ENCODE measurements around the gene STARD9. TPM values are rescaled to one million over a fixed set of nuclear protein-coding genes. Genes with fewer than 3 reads are reported as not detected.

STARD9 gene
- polyA plus RNA-seq, 1 of the 3 experiments (the other 2 are of a cell fraction): 2.1 TPM

DNA sequence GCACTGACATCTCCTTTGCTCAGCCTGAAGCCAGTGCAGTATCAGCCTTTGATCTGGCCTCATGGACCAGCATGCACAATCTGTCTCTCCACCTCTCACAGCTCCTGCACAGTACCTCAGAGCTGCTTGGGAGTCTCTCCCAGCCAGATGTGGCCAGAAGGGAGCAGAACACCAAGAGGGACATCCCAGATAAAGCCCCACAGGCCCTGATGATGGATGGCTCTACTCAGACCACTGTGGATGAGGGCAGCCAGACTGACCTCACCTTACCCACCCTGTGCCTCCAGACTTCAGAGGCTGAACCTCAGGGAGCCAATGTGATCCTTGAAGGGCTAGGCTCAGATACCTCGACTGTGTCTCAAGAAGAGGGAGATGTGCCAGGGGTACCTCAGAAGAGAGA, 117.1 kb downstream of the STARD9 start:
- Histone ChIP-seq H3K4me1 (ENCODE audit: control insufficient read depth in 1 of 2, insufficient read depth in 2 of 2, low read depth in 1 of 2, low read length in 1 of 2) (peaks cover 0 to 5% of the 10 kb centered on the region in 2 experiments; a peak in 1 of 4 replicates), H3K9me2 (no peaks in the 10 kb centered on the region), H3K27me3 (ENCODE audit: insufficient read depth) (no peaks in the 10 kb centered on the region), H3K9ac (no peak overlapping the region), H3K9me3 (no peaks in the 10 kb centered on the region), H3K4me3 (ENCODE audit: low read depth in 2 of 2, low read length in 1 of 2) (no peak overlapping the region), H3K36me3 (replicated peaks in 1 of 2; ENCODE audit: control insufficient read depth in 1 of 2, insufficient read depth in 2 of 2, low read length in 1 of 2) (peaks cover 9 to 24% of the 10 kb centered on the region in 2 experiments), H3K79me2 (ENCODE audit: insufficient read depth) (no peaks in the 10 kb centered on the region), H3K27ac (ENCODE audit: low read depth in 2 of 2, low read length in 1 of 2) (no peak overlapping the region), H3K4me2 (no peak overlapping the region), H2AFZ (ENCODE audit: low read depth) (no peak overlapping the region), H3F3A (replicated peaks; ENCODE audit: insufficient read depth) (peaks cover 4% of the 10 kb centered on the region), H4K20me1 (ENCODE audit: insufficient read depth) (no peaks in the 10 kb centered on the region)
- no CpG with 5 or more reads among the region's 1 CpG for WGBS (ENCODE audit: low lambda C conversion rate)
- TF ChIP-seq FOXM1 (IDR thresholded peaks at IDR 0.05; ENCODE audit: low read depth): no peak
- TF ChIP-seq, protein P1, sequence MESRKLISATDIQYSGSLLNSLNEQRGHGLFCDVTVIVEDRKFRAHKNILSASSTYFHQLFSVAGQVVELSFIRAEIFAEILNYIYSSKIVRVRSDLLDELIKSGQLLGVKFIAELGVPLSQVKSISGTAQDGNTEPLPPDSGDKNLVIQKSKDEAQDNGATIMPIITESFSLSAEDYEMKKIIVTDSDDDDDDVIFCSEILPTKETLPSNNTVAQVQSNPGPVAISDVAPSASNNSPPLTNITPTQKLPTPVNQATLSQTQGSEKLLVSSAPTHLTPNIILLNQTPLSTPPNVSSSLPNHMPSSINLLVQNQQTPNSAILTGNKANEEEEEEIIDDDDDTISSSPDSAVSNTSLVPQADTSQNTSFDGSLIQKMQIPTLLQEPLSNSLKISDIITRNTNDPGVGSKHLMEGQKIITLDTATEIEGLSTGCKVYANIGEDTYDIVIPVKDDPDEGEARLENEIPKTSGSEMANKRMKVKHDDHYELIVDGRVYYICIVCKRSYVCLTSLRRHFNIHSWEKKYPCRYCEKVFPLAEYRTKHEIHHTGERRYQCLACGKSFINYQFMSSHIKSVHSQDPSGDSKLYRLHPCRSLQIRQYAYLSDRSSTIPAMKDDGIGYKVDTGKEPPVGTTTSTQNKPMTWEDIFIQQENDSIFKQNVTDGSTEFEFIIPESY (IDR thresholded peaks at IDR 0.05; ENCODE audit: borderline replicate concordance, low read depth): no peak
- TF ChIP-seq, protein P2, sequence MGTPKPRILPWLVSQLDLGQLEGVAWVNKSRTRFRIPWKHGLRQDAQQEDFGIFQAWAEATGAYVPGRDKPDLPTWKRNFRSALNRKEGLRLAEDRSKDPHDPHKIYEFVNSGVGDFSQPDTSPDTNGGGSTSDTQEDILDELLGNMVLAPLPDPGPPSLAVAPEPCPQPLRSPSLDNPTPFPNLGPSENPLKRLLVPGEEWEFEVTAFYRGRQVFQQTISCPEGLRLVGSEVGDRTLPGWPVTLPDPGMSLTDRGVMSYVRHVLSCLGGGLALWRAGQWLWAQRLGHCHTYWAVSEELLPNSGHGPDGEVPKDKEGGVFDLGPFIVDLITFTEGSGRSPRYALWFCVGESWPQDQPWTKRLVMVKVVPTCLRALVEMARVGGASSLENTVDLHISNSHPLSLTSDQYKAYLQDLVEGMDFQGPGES (IDR thresholded peaks at IDR 0.05; ENCODE audit: low read depth, low read length): no peak
- TF ChIP-seq RXRA (IDR thresholded peaks at IDR 0.05; ENCODE audit: borderline replicate concordance, low read depth): no peak
- TF ChIP-seq, protein P3, sequence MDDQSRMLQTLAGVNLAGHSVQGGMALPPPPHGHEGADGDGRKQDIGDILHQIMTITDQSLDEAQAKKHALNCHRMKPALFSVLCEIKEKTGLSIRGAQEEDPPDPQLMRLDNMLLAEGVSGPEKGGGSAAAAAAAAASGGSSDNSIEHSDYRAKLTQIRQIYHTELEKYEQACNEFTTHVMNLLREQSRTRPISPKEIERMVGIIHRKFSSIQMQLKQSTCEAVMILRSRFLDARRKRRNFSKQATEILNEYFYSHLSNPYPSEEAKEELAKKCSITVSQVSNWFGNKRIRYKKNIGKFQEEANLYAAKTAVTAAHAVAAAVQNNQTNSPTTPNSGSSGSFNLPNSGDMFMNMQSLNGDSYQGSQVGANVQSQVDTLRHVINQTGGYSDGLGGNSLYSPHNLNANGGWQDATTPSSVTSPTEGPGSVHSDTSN (IDR thresholded peaks at IDR 0.05): no peak
- TF ChIP-seq ELF1 (IDR thresholded peaks at IDR 0.05): no peak
- no peak for TF ChIP-seq GATA2 (CRISPR knock-in tag; IDR thresholded peaks at IDR 0.05)
- TF ChIP-seq SIN3A (IDR thresholded peaks at IDR 0.05; ENCODE audit: borderline replicate concordance, low read depth, low read length): no peak
- TF ChIP-seq, protein P4, sequence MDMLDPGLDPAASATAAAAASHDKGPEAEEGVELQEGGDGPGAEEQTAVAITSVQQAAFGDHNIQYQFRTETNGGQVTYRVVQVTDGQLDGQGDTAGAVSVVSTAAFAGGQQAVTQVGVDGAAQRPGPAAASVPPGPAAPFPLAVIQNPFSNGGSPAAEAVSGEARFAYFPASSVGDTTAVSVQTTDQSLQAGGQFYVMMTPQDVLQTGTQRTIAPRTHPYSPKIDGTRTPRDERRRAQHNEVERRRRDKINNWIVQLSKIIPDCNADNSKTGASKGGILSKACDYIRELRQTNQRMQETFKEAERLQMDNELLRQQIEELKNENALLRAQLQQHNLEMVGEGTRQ (IDR thresholded peaks at IDR 0.05; ENCODE audit: borderline replicate concordance, low read depth, low read length): no peak
- TF ChIP-seq, protein P5, sequence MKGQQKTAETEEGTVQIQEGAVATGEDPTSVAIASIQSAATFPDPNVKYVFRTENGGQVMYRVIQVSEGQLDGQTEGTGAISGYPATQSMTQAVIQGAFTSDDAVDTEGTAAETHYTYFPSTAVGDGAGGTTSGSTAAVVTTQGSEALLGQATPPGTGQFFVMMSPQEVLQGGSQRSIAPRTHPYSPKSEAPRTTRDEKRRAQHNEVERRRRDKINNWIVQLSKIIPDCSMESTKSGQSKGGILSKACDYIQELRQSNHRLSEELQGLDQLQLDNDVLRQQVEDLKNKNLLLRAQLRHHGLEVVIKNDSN (IDR thresholded peaks at IDR 0.05; ENCODE audit: borderline replicate concordance, low read depth): no peak
- TF ChIP-seq TCF12 (IDR thresholded peaks at IDR 0.05): no peak
- TF ChIP-seq TAF1 (IDR thresholded peaks at IDR 0.05; ENCODE audit: borderline replicate concordance, low read depth, low read length): no peak
- TF ChIP-seq FOSL2 (IDR thresholded peaks at IDR 0.05; ENCODE audit: borderline replicate concordance, low read depth): no peak
- no peak for TF ChIP-seq NRF1 (IDR thresholded peaks at IDR 0.05; ENCODE audit: low read depth, low read length)
- no peak for TF ChIP-seq MXI1 (IDR thresholded peaks at IDR 0.05; ENCODE audit: low read depth, low read length)
- no peak for TF ChIP-seq FOXJ3 (CRISPR knock-in tag; IDR thresholded peaks at IDR 0.05)
- TF ChIP-seq, protein P6, sequence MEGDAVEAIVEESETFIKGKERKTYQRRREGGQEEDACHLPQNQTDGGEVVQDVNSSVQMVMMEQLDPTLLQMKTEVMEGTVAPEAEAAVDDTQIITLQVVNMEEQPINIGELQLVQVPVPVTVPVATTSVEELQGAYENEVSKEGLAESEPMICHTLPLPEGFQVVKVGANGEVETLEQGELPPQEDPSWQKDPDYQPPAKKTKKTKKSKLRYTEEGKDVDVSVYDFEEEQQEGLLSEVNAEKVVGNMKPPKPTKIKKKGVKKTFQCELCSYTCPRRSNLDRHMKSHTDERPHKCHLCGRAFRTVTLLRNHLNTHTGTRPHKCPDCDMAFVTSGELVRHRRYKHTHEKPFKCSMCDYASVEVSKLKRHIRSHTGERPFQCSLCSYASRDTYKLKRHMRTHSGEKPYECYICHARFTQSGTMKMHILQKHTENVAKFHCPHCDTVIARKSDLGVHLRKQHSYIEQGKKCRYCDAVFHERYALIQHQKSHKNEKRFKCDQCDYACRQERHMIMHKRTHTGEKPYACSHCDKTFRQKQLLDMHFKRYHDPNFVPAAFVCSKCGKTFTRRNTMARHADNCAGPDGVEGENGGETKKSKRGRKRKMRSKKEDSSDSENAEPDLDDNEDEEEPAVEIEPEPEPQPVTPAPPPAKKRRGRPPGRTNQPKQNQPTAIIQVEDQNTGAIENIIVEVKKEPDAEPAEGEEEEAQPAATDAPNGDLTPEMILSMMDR (IDR thresholded peaks at IDR 0.05): no peak
- no peak for TF ChIP-seq EZH2phosphoT487 (IDR thresholded peaks at IDR 0.05; ENCODE audit: borderline replicate concordance, low read depth)
- no peak for DNase-seq
- ChIA-PET CTCF (interaction anchor here (1.8 to 4.8 kb wide), 2 partner anchors 12 to 234 kb away, joined by 5 to 25 read pairs; no protein-coding TSS in a partner anchor), POLR2A (no interaction called here)
